Keratinocyte (primary cell): Measurements from ENCODE around the gene RARRES1. TPM values are rescaled to one million over a fixed set of nuclear protein-coding genes. Genes with fewer than 3 reads are reported as not detected.

Source experiments
- DNase-seq: peaks from one replicate; pipeline ENCODE4 v3.0.0-alpha.2; 2011; ENCODE audit warnings: low read depth, missing footprints, low spot score
- FAIRE-seq: peaks from 2 replicates; lab custom pipeline; 2011; peaks lifted over from hg19 to GRCh38; lab: Jason Lieb, UNC
- H2AFZ ChIP-seq: 2 replicates; pipeline ENCODE4 v1.6.0; 2012; ENCODE audit warnings: low read length, control low read depth, inconsistent platforms; ENCODE audit not compliant: control insufficient read depth
- H3K27ac ChIP-seq: 2 replicates; pipeline ENCODE4 v1.5.1; 2011; ENCODE audit warnings: low read length; ENCODE audit not compliant: control insufficient read depth, insufficient read depth
- H3K27me3 ChIP-seq: 3 replicates; pipeline ENCODE4 v1.6.0; 2011; ENCODE audit warnings: low read length; ENCODE audit not compliant: control insufficient read depth, insufficient read depth; ENCODE audit errors: extremely low read depth
- H3K36me3 ChIP-seq, 2 experiments: 2 replicates in 1 of 2; 3 replicates in 1 of 2; pipeline ENCODE4 v1.5.1; 2011; ENCODE audit warnings: low read length in 2 of 2, mild to moderate bottlenecking in 1 of 2; ENCODE audit not compliant: control insufficient read depth in 2 of 2, insufficient read depth in 2 of 2; ENCODE audit errors: extremely low read depth in 1 of 2
- H3K4me1 ChIP-seq: 3 replicates; pipeline ENCODE4 v1.5.1; 2011; ENCODE audit warnings: low read length; ENCODE audit not compliant: control insufficient read depth, insufficient read depth; ENCODE audit errors: extremely low read depth
- H3K4me2 ChIP-seq: 3 replicates; pipeline ENCODE4 v1.6.0; 2011; ENCODE audit warnings: low read depth, low read length; ENCODE audit not compliant: control insufficient read depth, insufficient read depth; ENCODE audit errors: extremely low read depth
- H3K4me3 ChIP-seq, 3 experiments: fragments of 200-600 bp in 1 of 3; sonication (generic) in 1 of 3; 2 replicates in 2 of 3; 3 replicates in 1 of 3; pipeline ENCODE4 v1.5.1; 2011 to 2016; ENCODE audit warnings: low read length in 3 of 3, mild to moderate bottlenecking in 3 of 3, control low read depth in 2 of 3, inconsistent platforms in 1 of 3, low read depth in 1 of 3, mixed read lengths in 1 of 3, mixed run types in 1 of 3, moderate library complexity in 1 of 3; ENCODE audit not compliant: control insufficient read depth in 2 of 3, insufficient read depth in 2 of 3; ENCODE audit errors: extremely low read depth in 1 of 3
- H3K79me2 ChIP-seq: 2 replicates; pipeline ENCODE4 v1.6.0; 2012; ENCODE audit warnings: low read length; ENCODE audit not compliant: control insufficient read depth, insufficient read depth
- H3K9ac ChIP-seq: 3 replicates; pipeline ENCODE4 v1.6.0; 2011; ENCODE audit warnings: low read length; ENCODE audit not compliant: control insufficient read depth, insufficient read depth; ENCODE audit errors: extremely low read depth
- H3K9me1 ChIP-seq: 3 replicates; pipeline ENCODE4 v1.6.0; 2011; ENCODE audit warnings: low read length; ENCODE audit not compliant: control insufficient read depth, insufficient read depth; ENCODE audit errors: extremely low read depth
- H3K9me3 ChIP-seq: 2 replicates; pipeline ENCODE4 v1.5.1; 2012; ENCODE audit warnings: low read depth, low read length; ENCODE audit not compliant: control insufficient read depth
- H4K20me1 ChIP-seq: 3 replicates; pipeline ENCODE4 v1.6.0; 2011; ENCODE audit warnings: low read length; ENCODE audit not compliant: control insufficient read depth, insufficient read depth; ENCODE audit errors: extremely low read depth
- CTCF ChIP-seq, 3 experiments: IDR thresholded peaks in 1 of 3; conservative IDR thresholded peaks in 1 of 3; optimal IDR thresholded peaks in 1 of 3; 2 replicates in 2 of 3; 3 replicates in 1 of 3; pipeline versions ENCODE3 to v1.5.1; 2011; ENCODE audit warnings: low read length in 3 of 3, mild to moderate bottlenecking in 3 of 3, moderate library complexity in 2 of 3, control low read depth in 1 of 3, inconsistent platforms in 1 of 3; ENCODE audit not compliant: insufficient read depth in 2 of 3; ENCODE audit errors: extremely low read depth in 1 of 3
- EZH2 ChIP-seq: IDR thresholded peaks from one replicate; pipeline ENCODE4 v1.6.1; 2012; ENCODE audit warnings: inconsistent platforms, mild to moderate bottlenecking, low read length, moderate library complexity
- dilution Hi-C: fragments of 300-500 bp; cut with MboI; formaldehyde crosslinking; loops from one replicate; pipeline ENCODE4 v1.7.0; 2020; ENCODE audit warnings: low sequenced_read_pairs; ENCODE audit not compliant: extremely low pct_ligation_motif_present
- polyA plus RNA-seq, 5 experiments: library from polyadenylated mRNA; depleted of rRNA in 3 of 5; stranded (reverse) in 3 of 5; stranded (forward) in 1 of 5; unstranded in 1 of 5; fragments of >200 nt; gene quantifications; 1 replicate in 1 of 5; 2 replicates in 3 of 5; 3 replicates in 1 of 5; pipeline versions ENCODE4 v1.2.1 to v1.2.3, GENCODE V29; 2011 to 2012; ENCODE audit warnings: missing spikeins in 2 of 5, low read depth in 1 of 5, low replicate concordance in 1 of 5

The RARRES1 gene
- polyA plus RNA-seq, 1 donor (not counting 4 experiments of a cell fraction or from before 2014, with no cell fraction given): not detected

- dilution Hi-C loops: no loop called here
- Histone ChIP-seq H4K20me1 (no peaks in the 10 kb centered on the region), H3K9me1 (no peaks in the 10 kb centered on the region), H2AFZ (no peak overlapping the region), H3K9me3 (no peaks in the 10 kb centered on the region), H3K27ac (no peak overlapping the region), H3K79me2 (no peaks in the 10 kb centered on the region), H3K4me3 (no peak overlapping the region), H3K4me2 (no peak overlapping the region), H3K27me3 (no peaks in the 10 kb centered on the region), H3K9ac (no peak overlapping the region), H3K4me1 (no peaks in the 10 kb centered on the region), H3K36me3 (peaks cover 14 to 19% of the 10 kb centered on the region in 2 experiments)
- TF ChIP-seq CTCF (optimal IDR thresholded peaks at IDR 0.05 in 1 of 3, IDR thresholded peaks at IDR 0.05 in 1 of 3, conservative IDR thresholded peaks at IDR 0.05 in 1 of 3; ENCODE audit: extremely low read depth in 1 of 3, insufficient read depth in 2 of 3, low read length in 3 of 3): no peak
- no peak for TF ChIP-seq EZH2
- FAIRE-seq: no peak
- no peak for DNase-seq
Observed at GRCh38 chr3:158660711-158661110, 71.5 kb downstream of the RARRES1 start.

GRCh38 chr3:158659454-158660237 is 72.6 kb downstream of the RARRES1 start:
- Histone ChIP-seq H3K9ac (no peak overlapping the region), H3K27ac (no peak overlapping the region), H3K4me1 (no peaks in the 10 kb centered on the region), H3K9me1 (no peaks in the 10 kb centered on the region), H4K20me1 (no peaks in the 10 kb centered on the region), H3K27me3 (no peaks in the 10 kb centered on the region), H3K4me3 (no peak overlapping the region), H3K36me3 (peaks cover 14 to 15% of the 10 kb centered on the region in 2 experiments), H3K4me2 (no peak overlapping the region), H3K79me2 (no peaks in the 10 kb centered on the region), H3K9me3 (no peaks in the 10 kb centered on the region), H2AFZ (no peak overlapping the region)
- FAIRE-seq: peak; percentile 79
- TF ChIP-seq CTCF (optimal IDR thresholded peaks at IDR 0.05 in 1 of 3, IDR thresholded peaks at IDR 0.05 in 1 of 3, conservative IDR thresholded peaks at IDR 0.05 in 1 of 3; ENCODE audit: extremely low read depth in 1 of 3, insufficient read depth in 2 of 3, low read length in 3 of 3): peak; percentile 59 to 68 (median 65)
- no peak for TF ChIP-seq EZH2
- DNase-seq: peak; percentile 17
- dilution Hi-C loops: no loop called here
